Choroid plexus epithelial cell (primary cell): ENCODE data around the gene CLINT1.

Experiments used
- DNase-seq: peaks from one replicate; pipeline ENCODE4 v3.0.0-alpha.2; 2010; ENCODE audit warnings: low read depth
- H3K4me3 ChIP-seq: 2 replicates; pipeline ENCODE4 v1.5.1; 2011; ENCODE audit warnings: low read depth, mild to moderate bottlenecking, control low read depth, low read length, moderate library complexity
- TF ChIP-seq, protein P1 (sequence below): conservative IDR thresholded peaks from 2 replicates; pipeline ENCODE4 v1.5.1; 2011; ENCODE audit warnings: low read depth, mild to moderate bottlenecking, control low read depth, inconsistent platforms, low read length, moderate library complexity

CLINT1 gene

GRCh38 chr5:157745041-157745456 lies 113.9 kb downstream of the CLINT1 start:
- TF ChIP-seq, protein P1, sequence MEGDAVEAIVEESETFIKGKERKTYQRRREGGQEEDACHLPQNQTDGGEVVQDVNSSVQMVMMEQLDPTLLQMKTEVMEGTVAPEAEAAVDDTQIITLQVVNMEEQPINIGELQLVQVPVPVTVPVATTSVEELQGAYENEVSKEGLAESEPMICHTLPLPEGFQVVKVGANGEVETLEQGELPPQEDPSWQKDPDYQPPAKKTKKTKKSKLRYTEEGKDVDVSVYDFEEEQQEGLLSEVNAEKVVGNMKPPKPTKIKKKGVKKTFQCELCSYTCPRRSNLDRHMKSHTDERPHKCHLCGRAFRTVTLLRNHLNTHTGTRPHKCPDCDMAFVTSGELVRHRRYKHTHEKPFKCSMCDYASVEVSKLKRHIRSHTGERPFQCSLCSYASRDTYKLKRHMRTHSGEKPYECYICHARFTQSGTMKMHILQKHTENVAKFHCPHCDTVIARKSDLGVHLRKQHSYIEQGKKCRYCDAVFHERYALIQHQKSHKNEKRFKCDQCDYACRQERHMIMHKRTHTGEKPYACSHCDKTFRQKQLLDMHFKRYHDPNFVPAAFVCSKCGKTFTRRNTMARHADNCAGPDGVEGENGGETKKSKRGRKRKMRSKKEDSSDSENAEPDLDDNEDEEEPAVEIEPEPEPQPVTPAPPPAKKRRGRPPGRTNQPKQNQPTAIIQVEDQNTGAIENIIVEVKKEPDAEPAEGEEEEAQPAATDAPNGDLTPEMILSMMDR, result no peak
- no peak overlapping the region for H3K4me3 ChIP-seq
- no peak for DNase-seq

- peak overlapping the region; percentile 81 for H3K4me3 ChIP-seq
- TF ChIP-seq, protein P1, result no peak
- DNase-seq, result no peak
These were observed 114.6 kb downstream of the CLINT1 start for GRCh38 chr5:157744051-157745011.

DNA sequence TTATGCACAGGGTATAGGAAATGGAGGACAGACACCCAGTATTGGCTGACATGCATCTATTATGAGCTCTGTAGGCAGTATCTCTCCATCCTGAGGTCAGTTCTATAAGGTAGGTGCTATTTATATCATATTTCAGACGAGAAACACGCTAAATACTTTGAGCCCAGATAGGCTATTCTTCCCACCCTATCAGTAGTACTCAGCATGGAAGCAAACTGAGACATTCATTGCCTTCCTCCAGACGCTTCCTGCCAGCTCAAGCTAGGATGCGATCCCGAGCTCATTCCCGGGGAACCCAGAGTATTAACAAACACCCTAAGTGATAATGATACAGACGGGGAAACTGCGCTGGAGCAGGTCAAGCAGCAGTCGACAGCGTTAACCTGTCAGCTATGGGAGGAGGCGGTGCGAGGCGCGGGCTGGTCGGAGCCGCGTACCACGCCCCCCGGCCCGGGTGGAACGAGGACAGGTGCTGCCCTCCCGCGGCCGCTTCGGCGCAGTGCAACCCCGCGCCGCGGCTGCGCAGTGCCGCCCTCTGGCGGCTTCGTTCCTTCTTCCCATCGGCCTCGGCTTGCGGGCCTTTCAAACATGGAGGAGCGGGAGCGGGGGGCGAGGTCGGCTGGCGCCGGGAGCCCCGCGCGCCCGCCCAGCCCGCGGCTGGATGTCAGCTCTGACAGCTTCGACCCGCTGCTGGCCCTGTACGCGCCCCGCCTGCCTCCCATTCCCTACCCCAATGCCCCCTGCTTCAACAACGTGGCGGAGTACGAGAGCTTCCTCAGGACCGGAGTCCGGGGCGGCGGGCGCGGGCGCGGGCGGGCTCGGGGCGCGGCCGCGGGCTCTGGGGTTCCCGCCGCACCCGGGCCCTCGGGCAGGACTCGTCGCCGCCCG lies 115.5 kb downstream of the CLINT1 start, which contains the start of gene LSM11:
Gene LSM11, plus strand, starts transcription at position 550 of the 888 bp plus-strand sequence. Its CDS starts 39 bp downstream, at position 589.
- peak within 1 kb of the TSS; percentile 81 for H3K4me3 ChIP-seq
- peak; percentile 84 for DNase-seq
- TF ChIP-seq, protein P1, result peak; percentile 77

GRCh38 chr5:157741131-157741530 lies 117.8 kb downstream of the CLINT1 start:
- no peak for DNase-seq
- H3K4me3 ChIP-seq, result no peak overlapping the region
- TF ChIP-seq, protein P1, result no peak

DNA sequence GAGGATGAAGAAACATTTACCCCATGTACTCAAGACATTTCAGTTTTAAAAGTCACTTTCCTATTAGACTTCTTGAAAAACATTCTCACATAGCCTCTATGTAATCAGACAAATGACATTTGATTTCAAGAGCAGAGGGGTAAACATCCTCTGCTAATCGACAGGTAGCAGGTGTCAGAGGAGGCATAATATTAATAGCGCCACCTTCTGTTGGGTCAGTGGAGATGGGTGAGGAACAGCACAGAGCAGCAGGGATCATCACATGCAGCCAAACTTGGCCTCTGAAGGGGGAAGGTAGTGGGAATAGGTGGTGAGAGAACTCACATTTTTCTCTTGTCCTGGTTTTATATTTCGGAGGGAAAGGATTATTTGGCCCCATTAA lies 118.7 kb downstream of the CLINT1 start:
- TF ChIP-seq, protein P1, result peak; percentile 65

DNA sequence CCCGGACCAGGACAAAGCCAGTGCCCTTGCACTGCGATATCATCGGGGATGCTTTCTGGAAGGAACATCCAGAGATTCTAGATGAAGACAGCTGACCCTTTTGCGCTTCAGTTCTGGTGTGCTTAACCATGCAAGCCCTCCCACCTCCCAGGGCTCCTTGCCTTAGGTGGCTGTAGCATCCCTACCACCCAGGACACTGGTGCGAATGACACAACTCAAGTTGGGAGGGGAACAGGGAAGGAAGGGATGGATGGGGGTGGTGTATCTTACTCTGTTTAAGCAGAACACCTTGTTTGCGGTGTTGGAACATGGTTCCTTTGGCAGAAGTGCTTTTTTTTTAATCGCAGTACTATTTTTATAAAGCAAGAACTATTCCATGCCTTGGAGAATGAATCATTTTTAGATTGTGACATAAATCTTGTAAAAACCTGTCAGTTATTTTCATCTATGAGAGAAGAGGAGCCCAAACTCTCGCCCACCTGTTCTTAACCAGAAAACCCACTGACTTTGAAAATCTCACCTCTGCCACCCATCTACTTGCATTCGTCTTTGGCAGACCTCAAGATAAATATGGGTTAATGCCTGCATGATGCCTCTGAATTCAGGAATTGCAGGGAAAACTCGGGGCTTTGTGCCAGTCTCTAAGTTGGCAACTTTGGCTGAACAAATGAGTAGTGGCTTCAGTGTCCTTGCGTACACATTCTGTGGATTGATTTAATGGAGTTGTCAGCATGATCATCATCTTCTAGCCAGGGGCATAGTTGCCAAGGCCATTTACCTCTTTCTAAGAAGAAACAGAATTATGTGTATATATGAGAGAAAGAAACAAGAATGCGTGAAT lies 119.3 kb downstream of the CLINT1 start:
- no peak overlapping the region for H3K4me3 ChIP-seq
- TF ChIP-seq, protein P1, result no peak
- no peak for DNase-seq

More for the DNA sequence above, 118.7 kb downstream of the CLINT1 start:
- H3K4me3 ChIP-seq, result no peak overlapping the region
- DNase-seq, result peak; percentile 42
